Measurements from ENCODE around the gene HDAC9.

Gene HDAC9

GRCh38 chr7:18593602-18594279, 98.2 kb downstream of the HDAC9 start:
- DNase-seq (ENCODE audit: low spot score), result no peak

GRCh38 chr7:18597754-18598153, 102.2 kb downstream of the HDAC9 start:
- no peak for DNase-seq (ENCODE audit: low spot score)

- DNase-seq (ENCODE audit: low spot score), result no peak
Observed at GRCh38 chr7:18607025-18607424, 111.5 kb downstream of the HDAC9 start.

GRCh38 chr7:18610331-18610948, 114.9 kb downstream of the HDAC9 start:
- DNase-seq (ENCODE audit: low spot score), result no peak

- no peak for DNase-seq (ENCODE audit: low spot score)
Observed at GRCh38 chr7:18614841-18615240, 119.3 kb downstream of the HDAC9 start.

GRCh38 chr7:18619311-18619710, 123.8 kb downstream of the HDAC9 start:
- no peak for DNase-seq (ENCODE audit: low spot score)

- DNase-seq (ENCODE audit: low spot score), result no peak
Observed at GRCh38 chr7:18623389-18623788, 127.8 kb downstream of the HDAC9 start.

- DNase-seq (ENCODE audit: low spot score), result no peak
Observed at GRCh38 chr7:18624459-18624858, 128.9 kb downstream of the HDAC9 start.

GRCh38 chr7:18626086-18626485, 130.5 kb downstream of the HDAC9 start:
- no peak for DNase-seq (ENCODE audit: low spot score)

GRCh38 chr7:18626717-18627116, 131.2 kb downstream of the HDAC9 start:
- DNase-seq (ENCODE audit: low spot score), result no peak

GRCh38 chr7:18637516-18637915, 142.0 kb downstream of the HDAC9 start:
- DNase-seq (ENCODE audit: low spot score), result no peak

GRCh38 chr7:18638594-18639452, 143.3 kb downstream of the HDAC9 start:
- DNase-seq (ENCODE audit: low spot score), result no peak

- no peak for DNase-seq (ENCODE audit: low spot score)
Observed at GRCh38 chr7:18639711-18640110, 144.2 kb downstream of the HDAC9 start.

- no peak for DNase-seq (ENCODE audit: low spot score)
Observed at GRCh38 chr7:18644981-18645380, 149.4 kb downstream of the HDAC9 start.

- DNase-seq (ENCODE audit: low spot score), result no peak
Observed at GRCh38 chr7:18647582-18647981, 152.0 kb downstream of the HDAC9 start.

- no peak for DNase-seq (ENCODE audit: low spot score)
Observed at GRCh38 chr7:18648849-18649758, 153.6 kb downstream of the HDAC9 start.

- DNase-seq (ENCODE audit: low spot score), result no peak
Observed at GRCh38 chr7:18653381-18654155, 158.0 kb downstream of the HDAC9 start.

- no peak for DNase-seq (ENCODE audit: low spot score)
Observed at GRCh38 chr7:18654709-18655108, 159.2 kb downstream of the HDAC9 start.

GRCh38 chr7:18655506-18655905, 160.0 kb downstream of the HDAC9 start:
- no peak for DNase-seq (ENCODE audit: low spot score)

GRCh38 chr7:18655912-18656311, 160.4 kb downstream of the HDAC9 start:
- no peak for DNase-seq (ENCODE audit: low spot score)

- DNase-seq (ENCODE audit: low spot score), result no peak
Observed at GRCh38 chr7:18656362-18656761, 160.8 kb downstream of the HDAC9 start.

Data from putamen (tissue), 1 donor.